Heart left ventricle (tissue), 13 donors: ENCODE measurements around the gene REM2.

Experiments used
- POLR2A ChIP-seq, 2 donors: fragments of 450-650 bp; IDR thresholded peaks; one replicate each; pipeline ENCODE4 v1.6.1; 2017; ENCODE audit warnings: antibody characterized with exemption in 2 of 2, mild to moderate bottlenecking in 2 of 2, moderate library complexity in 2 of 2
- TF ChIP-seq, protein P1 (sequence below), 12 donors: fragments of 200-600 bp; sonication (generic) in 4 of 12; IDR thresholded peaks; one replicate each; pipeline versions ENCODE4 v1.5.0 to v1.8.0; 2018 to 2022; ENCODE audit warnings: antibody characterized with exemption in 12 of 12, mild to moderate bottlenecking in 5 of 12
- donor health status: ischemic (EF 13 %, LVEDD 7.1; RV severe dilation, severe dysfunction).
- donor health status: DM: no; HTN: yes; CAD: no.
- donor health status: DM: no; HTN: no; CAD: no.
- donor health status: ischemic (EF 25% LVEDD 6.9; RV normal size, moderate dysfunction).
- donor health status: ischemic (EF 25% LVEDD 5.7; RV mildly dilated, moderate dysfunction).
- donor health status: ischemic (EF 35%, LVEDD 5.7; RV mildly dilated, moderate dysfunction).
- donor health status: nonischemic (EF 11% LVEDD 7.7; RV severe dilation, severe dysfunction).
- donor health status: DM: yes; HTN: yes; CAD: no.
- donor health status: PGD.
- donor health status: ischemic (EF 29% LVEDD 5.4; RV normal size, mild dysfunction).
- donor health status: nonischemic (EF 23%, LVEDD 6.1; RV moderate dilation, normal function).

- TF ChIP-seq, protein P1, sequence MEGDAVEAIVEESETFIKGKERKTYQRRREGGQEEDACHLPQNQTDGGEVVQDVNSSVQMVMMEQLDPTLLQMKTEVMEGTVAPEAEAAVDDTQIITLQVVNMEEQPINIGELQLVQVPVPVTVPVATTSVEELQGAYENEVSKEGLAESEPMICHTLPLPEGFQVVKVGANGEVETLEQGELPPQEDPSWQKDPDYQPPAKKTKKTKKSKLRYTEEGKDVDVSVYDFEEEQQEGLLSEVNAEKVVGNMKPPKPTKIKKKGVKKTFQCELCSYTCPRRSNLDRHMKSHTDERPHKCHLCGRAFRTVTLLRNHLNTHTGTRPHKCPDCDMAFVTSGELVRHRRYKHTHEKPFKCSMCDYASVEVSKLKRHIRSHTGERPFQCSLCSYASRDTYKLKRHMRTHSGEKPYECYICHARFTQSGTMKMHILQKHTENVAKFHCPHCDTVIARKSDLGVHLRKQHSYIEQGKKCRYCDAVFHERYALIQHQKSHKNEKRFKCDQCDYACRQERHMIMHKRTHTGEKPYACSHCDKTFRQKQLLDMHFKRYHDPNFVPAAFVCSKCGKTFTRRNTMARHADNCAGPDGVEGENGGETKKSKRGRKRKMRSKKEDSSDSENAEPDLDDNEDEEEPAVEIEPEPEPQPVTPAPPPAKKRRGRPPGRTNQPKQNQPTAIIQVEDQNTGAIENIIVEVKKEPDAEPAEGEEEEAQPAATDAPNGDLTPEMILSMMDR (IDR thresholded peaks at IDR 0.05): no peak
- TF ChIP-seq POLR2A (IDR thresholded peaks at IDR 0.05): no peak
Measured at GRCh38 chr14:22895402-22895801, 12.4 kb downstream of the REM2 start.
